Karpas-422 (cell line): Measurements from ENCODE around the gene KRTAP10-5. TPM values are rescaled to one million over a fixed set of nuclear protein-coding genes. Genes with fewer than 3 reads are reported as not detected.
A peak's percentile ranks its signal among the peaks of the same experiment; 100 is the strongest.

Experiments
- DNase-seq: peaks from one replicate; pipeline ENCODE4 v3.0.0-alpha.2; 2015
- H2AFZ ChIP-seq: fragments of 200-600 bp; sonication (generic); 2 replicates; pipeline ENCODE4 v1.6.1; 2014; ENCODE audit warnings: antibody characterized with exemption, low read length, mixed read lengths
- H3K27ac ChIP-seq: fragments of 200-600 bp; sonication (generic); 2 replicates; pipeline ENCODE4 v1.5.1; 2014; ENCODE audit warnings: mild to moderate bottlenecking, low read length, moderate library complexity
- H3K27me3 ChIP-seq: fragments of 200-600 bp; sonication (generic); 2 replicates; pipeline ENCODE4 v1.6.1; 2014; ENCODE audit warnings: low read length, mixed read lengths
- H3K36me3 ChIP-seq: fragments of 200-600 bp; sonication (generic); 2 replicates; pipeline ENCODE4 v1.6.1; 2014; ENCODE audit warnings: low read length, mixed read lengths; ENCODE audit not compliant: insufficient read depth
- H3K4me1 ChIP-seq: fragments of 200-600 bp; sonication (generic); 2 replicates; pipeline ENCODE4 v1.6.1; 2014; ENCODE audit warnings: mild to moderate bottlenecking, low read length, mixed read lengths
- H3K4me2 ChIP-seq: fragments of 200-600 bp; sonication (generic); 2 replicates; pipeline ENCODE4 v1.6.1; 2014; ENCODE audit warnings: low read length, low read depth, mild to moderate bottlenecking; ENCODE audit not compliant: poor library complexity, severe bottlenecking
- H3K4me3 ChIP-seq: fragments of 200-600 bp; sonication (generic); 2 replicates; pipeline ENCODE4 v1.5.1; 2014; ENCODE audit warnings: mild to moderate bottlenecking, antibody characterized with exemption, low read length, mixed read lengths
- H3K79me2 ChIP-seq: fragments of 200-600 bp; sonication (generic); 2 replicates; pipeline ENCODE4 v1.6.1; 2014; ENCODE audit warnings: mild to moderate bottlenecking, low read length, mixed read lengths
- H3K9ac ChIP-seq: fragments of 200-600 bp; sonication (generic); 2 replicates; pipeline ENCODE4 v1.6.0; 2014; ENCODE audit warnings: low read length
- H3K9me2 ChIP-seq: fragments of 200-600 bp; sonication (generic), shearing (Covaris generic); replicated peaks from 2 replicates; pipeline ENCODE4 v1.6.0; 2014; ENCODE audit warnings: mild to moderate bottlenecking, low read length, moderate library complexity; ENCODE audit not compliant: insufficient read depth
- H3K9me3 ChIP-seq: fragments of 300-700, 200-600 bp; sonication (generic); 2 replicates; pipeline ENCODE4 v1.6.1; 2014; ENCODE audit warnings: low read length, mixed read lengths
- H4K20me1 ChIP-seq: fragments of 200-600 bp; sonication (generic); 2 replicates; pipeline ENCODE4 v1.6.1; 2014; ENCODE audit warnings: mild to moderate bottlenecking, antibody characterized with exemption, low read length, low read depth; ENCODE audit not compliant: insufficient read depth
- total RNA-seq: library from RNA; depleted of rRNA; stranded (reverse); fragments of >200 nt; shearing (Covaris generic); gene quantifications from 2 replicates; pipeline ENCODE4 v1.2.3, GENCODE V29; 2014; ENCODE audit warnings: low replicate concordance

KRTAP10-5 gene
- total RNA-seq, 1 experiment from 2014 or later, result not detected

DNA sequence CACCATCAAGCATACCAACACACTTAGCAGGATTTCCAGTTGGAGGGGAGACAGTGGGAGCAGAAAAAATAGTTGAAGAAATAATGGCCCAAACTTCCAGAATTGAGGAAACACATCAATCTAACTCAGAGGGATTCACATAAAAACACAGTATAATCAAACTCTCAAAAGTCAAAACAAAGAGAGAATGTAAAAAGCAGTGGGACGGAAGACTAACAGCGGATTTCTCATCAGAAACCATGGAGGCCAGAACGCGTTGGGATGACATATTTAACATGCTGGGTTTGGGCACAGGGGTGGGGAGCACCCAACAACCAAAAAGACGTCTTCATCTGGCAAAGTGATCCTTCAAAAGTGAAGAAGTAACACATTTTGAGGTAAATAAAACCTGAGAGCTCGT, 39.5 kb upstream of the KRTAP10-5 start:
- H3K9ac ChIP-seq, result no peak overlapping the region
- H3K79me2 ChIP-seq, result no peaks in the 10 kb centered on the region
- H3K4me1 ChIP-seq, result peaks cover 7% of the 10 kb centered on the region
- no peaks in the 10 kb centered on the region for H3K36me3 ChIP-seq
- H2AFZ ChIP-seq, result no peak overlapping the region
- H3K27ac ChIP-seq, result no peak overlapping the region
- peaks cover 4% of the 10 kb centered on the region; the same call in 1 of the 2 replicates for H3K9me3 ChIP-seq
- no peak overlapping the region for H3K4me3 ChIP-seq
- no peak overlapping the region for H3K4me2 ChIP-seq
- no peaks in the 10 kb centered on the region for H4K20me1 ChIP-seq
- H3K27me3 ChIP-seq, result no peaks in the 10 kb centered on the region
- DNase-seq, result no peak
- no peaks in the 10 kb centered on the region for H3K9me2 ChIP-seq

DNA sequence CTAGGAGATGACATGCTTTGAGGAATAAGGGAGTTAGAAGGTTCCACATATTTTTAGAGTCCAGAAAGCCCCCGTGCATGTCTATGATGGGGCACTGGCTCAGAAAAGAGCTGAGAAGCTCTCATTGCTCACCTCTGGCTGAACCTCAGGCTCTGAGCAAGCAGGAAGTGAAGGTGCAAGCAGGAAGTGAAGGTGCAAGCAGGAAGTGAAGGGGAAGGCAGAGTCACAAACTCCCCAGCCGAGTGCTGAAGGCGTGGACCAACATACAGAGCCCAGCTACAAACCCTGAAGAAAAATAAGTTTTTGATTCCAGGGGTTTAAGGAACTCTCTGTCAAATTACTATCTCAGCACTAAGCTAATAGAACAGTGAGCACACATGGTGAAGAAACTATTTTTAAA, 38.5 kb upstream of the KRTAP10-5 start:
- peak; percentile 46 for DNase-seq
- Histone ChIP-seq H4K20me1 (no peaks in the 10 kb centered on the region), H3K9me2 (no peaks in the 10 kb centered on the region), H3K27ac (no peak overlapping the region), H3K4me2 (no peak overlapping the region), H3K9ac (no peak overlapping the region), H3K27me3 (no peaks in the 10 kb centered on the region), H2AFZ (peak overlapping the region; percentile 83), H3K4me1 (peaks cover 7% of the 10 kb centered on the region), H3K79me2 (no peaks in the 10 kb centered on the region), H3K4me3 (0 out of 2 replicates have a peak overlapping the region, but pooled peaks have one; percentile 18), H3K36me3 (no peaks in the 10 kb centered on the region), H3K9me3 (peaks cover 4% of the 10 kb centered on the region; the same call in 1 of the 2 replicates)

DNA sequence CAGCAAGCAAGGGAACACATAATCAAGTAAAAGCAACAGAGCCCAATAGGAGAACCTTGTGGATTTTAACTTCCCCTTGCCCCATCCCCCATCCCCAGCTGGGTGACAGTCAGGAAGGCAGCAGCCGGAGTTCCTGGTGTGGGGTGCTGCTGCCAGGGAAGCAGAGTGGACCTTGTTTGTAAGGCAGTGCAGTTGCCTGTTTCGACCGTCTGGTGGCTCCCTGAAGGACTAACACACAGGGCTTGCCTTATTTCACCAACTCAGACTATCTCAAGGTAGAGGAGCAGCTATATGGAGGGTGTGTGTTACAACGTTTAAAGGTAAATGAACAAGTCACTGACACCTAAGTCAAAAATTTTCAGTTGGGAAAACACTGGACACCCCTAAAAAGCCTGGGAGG, 38.1 kb upstream of the KRTAP10-5 start:
- H3K4me3 ChIP-seq, result 0 out of 2 replicates have a peak overlapping the region, but pooled peaks have one; percentile 18
- H3K36me3 ChIP-seq, result no peaks in the 10 kb centered on the region
- no peaks in the 10 kb centered on the region for H4K20me1 ChIP-seq

DNA sequence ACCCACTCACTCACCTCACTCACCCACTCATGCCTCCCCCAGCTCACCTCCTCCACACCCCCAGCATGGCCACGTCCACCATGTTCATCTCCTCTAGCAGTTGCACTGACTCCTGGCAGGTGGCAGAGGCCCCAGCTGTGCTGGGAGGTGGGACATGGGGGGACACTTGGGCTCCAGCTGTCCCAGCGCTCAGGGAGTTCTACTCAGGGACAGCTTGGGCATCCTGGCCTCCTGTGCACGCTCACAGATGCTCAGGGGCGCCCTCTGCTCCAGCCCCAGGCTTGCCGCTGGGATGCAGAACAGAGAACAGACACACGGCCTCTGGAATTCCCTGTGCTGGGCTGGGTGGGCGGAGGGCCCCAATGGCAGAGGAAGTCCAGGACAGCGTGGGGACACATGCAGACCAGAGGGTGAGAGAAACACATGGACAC, 36.7 kb upstream of the KRTAP10-5 start:
- Histone ChIP-seq H3K9ac (no peak overlapping the region), H3K79me2 (no peaks in the 10 kb centered on the region), H4K20me1 (no peaks in the 10 kb centered on the region), H3K9me3 (no peaks in the 10 kb centered on the region), H3K4me1 (peaks cover 7% of the 10 kb centered on the region), H3K27me3 (no peaks in the 10 kb centered on the region), H3K4me2 (no peak overlapping the region), H3K4me3 (no peak overlapping the region), H3K27ac (no peak overlapping the region), H2AFZ (no peak overlapping the region), H3K36me3 (no peaks in the 10 kb centered on the region), H3K9me2 (no peaks in the 10 kb centered on the region)
- no peak for DNase-seq

More for the DNA sequence above, 38.1 kb upstream of the KRTAP10-5 start:
- no peaks in the 10 kb centered on the region for H3K9me2 ChIP-seq
- no peak overlapping the region for H3K4me2 ChIP-seq
- peaks cover 7% of the 10 kb centered on the region for H3K4me1 ChIP-seq
- H3K79me2 ChIP-seq, result no peaks in the 10 kb centered on the region
- peak overlapping the region; percentile 83 for H2AFZ ChIP-seq
- peaks cover 1% of the 10 kb centered on the region; the same call in 1 of the 2 replicates for H3K9me3 ChIP-seq
- H3K27me3 ChIP-seq, result no peaks in the 10 kb centered on the region
- peak; percentile 62 for DNase-seq
- no peak overlapping the region for H3K27ac ChIP-seq
- H3K9ac ChIP-seq, result no peak overlapping the region

DNA sequence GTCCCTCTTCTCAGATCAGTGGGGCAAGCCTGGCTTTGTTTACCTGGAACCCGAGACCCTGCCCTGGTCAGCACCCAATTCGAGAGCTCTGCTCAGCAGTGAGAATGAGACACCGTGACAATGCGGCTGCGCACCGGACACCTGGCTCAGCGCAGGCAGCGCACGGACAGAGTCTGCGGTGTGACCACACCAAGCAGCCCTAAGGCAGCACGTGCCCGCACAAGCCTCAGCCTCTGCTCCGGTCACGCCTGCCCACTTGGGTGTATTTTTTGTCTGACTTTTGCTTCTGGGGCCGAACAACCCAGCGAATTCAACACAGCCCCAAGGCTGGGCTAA, 36.2 kb upstream of the KRTAP10-5 start:
- no peaks in the 10 kb centered on the region for H3K9me3 ChIP-seq
- H3K4me1 ChIP-seq, result peaks cover 7% of the 10 kb centered on the region
- no peak overlapping the region for H3K27ac ChIP-seq
- no peak overlapping the region for H2AFZ ChIP-seq
- no peaks in the 10 kb centered on the region for H3K36me3 ChIP-seq
- H3K9ac ChIP-seq, result no peak overlapping the region
- no peaks in the 10 kb centered on the region for H3K9me2 ChIP-seq
- no peaks in the 10 kb centered on the region for H3K79me2 ChIP-seq
- no peak overlapping the region for H3K4me3 ChIP-seq
- no peak for DNase-seq
- H3K4me2 ChIP-seq, result no peak overlapping the region
- H4K20me1 ChIP-seq, result no peaks in the 10 kb centered on the region
- no peaks in the 10 kb centered on the region for H3K27me3 ChIP-seq

DNA sequence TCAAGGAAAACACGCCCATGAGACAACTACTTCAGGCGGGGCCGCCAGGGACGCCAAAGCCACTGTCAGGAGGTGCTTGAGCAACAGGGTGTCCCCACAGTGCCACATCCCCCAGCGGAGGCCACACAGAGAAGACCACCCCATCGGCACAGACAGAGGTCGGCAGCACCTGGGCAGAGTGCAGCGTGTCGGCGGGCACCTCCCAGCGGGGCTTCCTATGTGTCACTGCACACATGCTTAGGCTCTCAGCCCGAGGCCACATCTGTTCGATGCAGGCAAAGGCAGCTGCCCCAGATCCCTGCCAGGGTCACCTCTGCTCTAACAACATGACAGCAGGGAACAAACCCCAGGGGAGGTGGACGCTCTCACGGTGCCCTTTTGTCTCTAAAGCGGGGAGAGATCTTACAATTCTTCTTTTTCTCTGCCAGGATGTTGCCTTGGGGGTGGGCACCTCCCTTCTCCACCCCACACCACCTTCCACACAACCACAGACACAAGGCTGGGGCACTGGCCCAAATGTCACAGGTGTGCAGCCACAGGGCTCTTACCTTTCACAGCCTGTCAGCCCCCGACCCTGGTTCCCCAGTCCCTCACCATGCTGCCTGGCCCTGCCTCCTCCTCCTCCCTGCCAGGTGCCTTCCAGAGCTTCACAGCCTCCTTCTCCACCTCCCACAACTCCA, 35.6 kb upstream of the KRTAP10-5 start:
- peaks cover 7% of the 10 kb centered on the region for H3K4me1 ChIP-seq
- no peaks in the 10 kb centered on the region for H3K79me2 ChIP-seq
- no peaks in the 10 kb centered on the region for H4K20me1 ChIP-seq
- no peaks in the 10 kb centered on the region for H3K9me3 ChIP-seq
- no peak overlapping the region for H3K4me2 ChIP-seq
- no peaks in the 10 kb centered on the region for H3K27me3 ChIP-seq
- H2AFZ ChIP-seq, result no peak overlapping the region
- no peak overlapping the region for H3K27ac ChIP-seq
- no peaks in the 10 kb centered on the region for H3K9me2 ChIP-seq
- DNase-seq, result no peak
- H3K36me3 ChIP-seq, result no peaks in the 10 kb centered on the region
- H3K4me3 ChIP-seq, result no peak overlapping the region
- H3K9ac ChIP-seq, result no peak overlapping the region

DNA sequence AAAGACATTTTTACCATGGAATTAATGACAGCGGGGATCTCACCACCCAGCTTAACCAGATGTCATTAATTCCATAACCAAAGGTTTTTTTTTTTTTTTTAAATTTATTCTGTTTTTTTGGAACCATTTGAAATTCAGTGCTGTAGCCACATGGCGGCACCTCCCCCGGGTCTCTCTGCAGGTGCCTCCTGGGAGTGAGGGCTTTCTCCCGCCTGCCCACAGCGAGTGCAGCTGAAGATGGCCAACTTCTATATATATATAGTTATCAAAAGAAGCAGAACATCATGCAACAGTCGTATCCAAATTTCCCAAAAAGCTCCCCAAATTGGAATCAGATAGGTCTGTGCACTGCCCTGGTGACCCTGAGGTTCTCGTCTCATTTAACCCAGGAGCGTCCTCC, 35.1 kb upstream of the KRTAP10-5 start:
- Histone ChIP-seq H3K9me3 (no peaks in the 10 kb centered on the region; the same call in 1 of the 2 replicates), H3K27ac (no peak overlapping the region), H4K20me1 (no peaks in the 10 kb centered on the region), H3K9me2 (no peaks in the 10 kb centered on the region), H3K9ac (no peak overlapping the region), H3K27me3 (no peaks in the 10 kb centered on the region), H3K4me1 (peaks cover 7% of the 10 kb centered on the region), H3K4me2 (no peak overlapping the region), H2AFZ (no peak overlapping the region), H3K79me2 (no peaks in the 10 kb centered on the region), H3K4me3 (no peak overlapping the region), H3K36me3 (no peaks in the 10 kb centered on the region)
- no peak for DNase-seq

DNA sequence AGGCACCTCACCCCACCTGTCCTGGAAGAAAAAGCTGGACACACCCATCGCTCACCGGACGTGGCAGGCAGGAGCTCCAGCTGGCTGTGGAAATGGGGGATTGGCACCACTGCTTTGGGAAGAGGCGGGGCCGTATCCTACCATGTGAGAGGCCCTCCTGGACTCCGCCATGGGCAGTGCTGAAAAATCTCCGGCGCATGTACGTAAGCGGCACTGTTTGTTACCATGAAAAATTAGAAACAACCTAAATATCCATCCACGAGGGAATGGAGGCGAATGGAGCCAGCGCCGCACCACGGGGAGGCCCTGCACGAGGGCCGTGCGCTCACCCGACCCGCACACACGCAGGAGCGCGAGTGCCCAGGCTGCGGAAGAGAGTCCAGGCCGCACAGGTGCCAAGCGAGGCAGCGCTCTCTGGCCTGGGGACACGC, 34.6 kb upstream of the KRTAP10-5 start:
- no peak overlapping the region for H3K4me2 ChIP-seq
- DNase-seq, result no peak
- H3K4me3 ChIP-seq, result no peak overlapping the region
- no peaks in the 10 kb centered on the region for H3K36me3 ChIP-seq
- no peak overlapping the region for H2AFZ ChIP-seq
- H3K9me2 ChIP-seq, result no peaks in the 10 kb centered on the region
- no peak overlapping the region for H3K9ac ChIP-seq
- H3K79me2 ChIP-seq, result no peaks in the 10 kb centered on the region
- no peaks in the 10 kb centered on the region for H4K20me1 ChIP-seq
- peaks cover 7% of the 10 kb centered on the region for H3K4me1 ChIP-seq
- no peaks in the 10 kb centered on the region; the same call in 1 of the 2 replicates for H3K9me3 ChIP-seq
- H3K27ac ChIP-seq, result no peak overlapping the region
- no peaks in the 10 kb centered on the region for H3K27me3 ChIP-seq
